Stomach (tissue), 4 donors: ENCODE data around the gene RNASEH2A.

Experiments
- EP300 ChIP-seq: sonication (generic); formaldehyde crosslinking; IDR thresholded peaks from one replicate; pipeline ENCODE4 v1.6.1; 2017; ENCODE audit warnings: antibody characterized with exemption
- POLR2A ChIP-seq, 4 donors: fragments of 450-650 bp; IDR thresholded peaks; one replicate each; pipeline ENCODE4 v1.6.1; 2016; ENCODE audit warnings: antibody characterized with exemption in 4 of 4, control low read depth in 2 of 4, mild to moderate bottlenecking in 1 of 4, moderate library complexity in 1 of 4
- POLR2AphosphoS5 ChIP-seq, 3 donors: sonication (generic); formaldehyde crosslinking; IDR thresholded peaks; one replicate each; pipeline ENCODE4 v1.6.1; 2016; ENCODE audit warnings: antibody characterized with exemption in 3 of 3
- TF ChIP-seq, protein P1 (sequence below), 7 experiments: fragments of 450-650 bp in 4 of 7; fragments of 200-600 bp in 3 of 7; sonication (generic) in 3 of 7; IDR thresholded peaks; one replicate each; pipeline ENCODE4 v1.5.1; 2016 to 2019; ENCODE audit warnings: antibody characterized with exemption in 7 of 7, control low read depth in 2 of 7, mild to moderate bottlenecking in 1 of 7

DNA sequence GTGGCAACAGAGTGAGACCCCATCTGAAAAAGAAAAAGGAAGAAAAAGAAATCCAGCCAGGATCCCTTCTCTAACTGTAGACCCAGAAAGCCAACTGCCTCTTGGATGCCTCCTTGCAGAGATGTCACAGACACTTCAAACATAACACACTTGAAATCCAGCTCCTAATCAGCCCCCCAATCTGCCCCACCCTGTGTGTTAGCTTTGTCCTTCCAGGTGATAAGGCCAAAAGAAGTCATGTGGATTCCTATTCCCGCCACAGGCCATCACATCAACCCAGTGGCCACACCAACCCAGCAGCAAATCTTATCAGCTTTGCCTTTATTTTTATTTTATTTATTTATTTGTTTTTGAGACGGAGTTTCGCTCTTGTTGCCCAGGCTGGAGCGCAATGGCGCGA, 46.7 kb upstream of the RNASEH2A start:
- TF ChIP-seq POLR2A (IDR thresholded peaks at IDR 0.05): no peak
- TF ChIP-seq, protein P1, sequence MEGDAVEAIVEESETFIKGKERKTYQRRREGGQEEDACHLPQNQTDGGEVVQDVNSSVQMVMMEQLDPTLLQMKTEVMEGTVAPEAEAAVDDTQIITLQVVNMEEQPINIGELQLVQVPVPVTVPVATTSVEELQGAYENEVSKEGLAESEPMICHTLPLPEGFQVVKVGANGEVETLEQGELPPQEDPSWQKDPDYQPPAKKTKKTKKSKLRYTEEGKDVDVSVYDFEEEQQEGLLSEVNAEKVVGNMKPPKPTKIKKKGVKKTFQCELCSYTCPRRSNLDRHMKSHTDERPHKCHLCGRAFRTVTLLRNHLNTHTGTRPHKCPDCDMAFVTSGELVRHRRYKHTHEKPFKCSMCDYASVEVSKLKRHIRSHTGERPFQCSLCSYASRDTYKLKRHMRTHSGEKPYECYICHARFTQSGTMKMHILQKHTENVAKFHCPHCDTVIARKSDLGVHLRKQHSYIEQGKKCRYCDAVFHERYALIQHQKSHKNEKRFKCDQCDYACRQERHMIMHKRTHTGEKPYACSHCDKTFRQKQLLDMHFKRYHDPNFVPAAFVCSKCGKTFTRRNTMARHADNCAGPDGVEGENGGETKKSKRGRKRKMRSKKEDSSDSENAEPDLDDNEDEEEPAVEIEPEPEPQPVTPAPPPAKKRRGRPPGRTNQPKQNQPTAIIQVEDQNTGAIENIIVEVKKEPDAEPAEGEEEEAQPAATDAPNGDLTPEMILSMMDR (IDR thresholded peaks at IDR 0.05): no peak
- TF ChIP-seq EP300: no peak
- no peak for TF ChIP-seq POLR2AphosphoS5 (IDR thresholded peaks at IDR 0.05)
